Lung (tissue), 12 donors: ENCODE measurements around the gene EVC2. TPM values are rescaled to one million over a fixed set of nuclear protein-coding genes. Genes with fewer than 3 reads are reported as not detected.

Source experiments
- ATAC-seq: fragments of 200-7000 bp; cut with Tn5 transposase; one replicate; pipeline ENCODE4 v1.9.1; 2020; ENCODE audit warnings: moderate number of reproducible peaks; ENCODE audit not compliant: insufficient read depth, low FRiP score
- DNase-seq, 3 donors: peaks; one replicate each; pipeline ENCODE4 v3.0.0-alpha.2; 2013 to 2017
- H3K27ac ChIP-seq, 2 donors: one replicate each; pipeline ENCODE4 v1.5.1; 2013; ENCODE audit warnings: mild to moderate bottlenecking in 2 of 2, moderate library complexity in 2 of 2, control low read depth in 1 of 2, inconsistent platforms in 1 of 2, low read depth in 1 of 2, low read length in 1 of 2
- H3K27me3 ChIP-seq, 3 donors: one replicate each; pipeline ENCODE4 v1.5.1; 2013; ENCODE audit warnings: low read length in 2 of 3; ENCODE audit not compliant: control insufficient read depth in 3 of 3, insufficient read depth in 3 of 3
- H3K36me3 ChIP-seq, 4 donors: one replicate each; pipeline ENCODE4 v1.5.1; 2013; ENCODE audit warnings: low read length in 4 of 4, mild to moderate bottlenecking in 1 of 4, moderate library complexity in 1 of 4; ENCODE audit not compliant: control insufficient read depth in 4 of 4, insufficient read depth in 4 of 4
- H3K4me1 ChIP-seq, 5 donors: one replicate each; pipeline ENCODE4 v1.5.1; 2013; ENCODE audit warnings: low read length in 5 of 5, mild to moderate bottlenecking in 2 of 5, moderate library complexity in 1 of 5; ENCODE audit not compliant: control insufficient read depth in 5 of 5, insufficient read depth in 5 of 5
- H3K4me3 ChIP-seq: one replicate; pipeline ENCODE4 v1.5.1; 2013; ENCODE audit warnings: mild to moderate bottlenecking, control low read depth, moderate library complexity
- H3K9ac ChIP-seq, 2 donors: one replicate each; pipeline ENCODE4 v1.5.1; 2013; ENCODE audit warnings: low read length in 2 of 2, control low read depth in 1 of 2; ENCODE audit not compliant: insufficient read depth in 1 of 2
- H3K9me3 ChIP-seq, 4 donors: one replicate each; pipeline ENCODE4 v1.5.1; 2013; ENCODE audit warnings: low read length in 3 of 4, mild to moderate bottlenecking in 1 of 4, moderate library complexity in 1 of 4; ENCODE audit not compliant: control insufficient read depth in 4 of 4, insufficient read depth in 3 of 4
- CTCF ChIP-seq: IDR thresholded peaks from 2 replicates; pipeline ENCODE4 v1.5.1; 2012; ENCODE audit warnings: mild to moderate bottlenecking; ENCODE audit errors: control extremely low read depth, extremely low read depth
- WGBS, 2 donors: extraction: QIAGEN DNeasy Blood & Tissue Kit; methylation state at CpG; one replicate each; pipeline ENCODE4 v1.1.7; 2013; 5-methylcytosine and 5-hydroxymethylcytosine counted together
- polyA plus RNA-seq, 2 donors: library from polyadenylated mRNA; stranded (reverse); fragments of 200-250 nt; gene quantifications; one replicate each; pipeline ENCODE4 v1.2.1, GENCODE V29; 2013
- total RNA-seq, 2 donors: library from RNA; depleted of rRNA in 1 of 2; stranded (reverse); fragments of >200 nt in 1 of 2; gene quantifications; one replicate each; pipeline ENCODE4 v1.2.1, GENCODE V29; 2014 to 2021
- donor health status: control.
- donor health status: control.
- donor health status: Bipolar disorder and iron deficiency.
- donor health status: healthy.
- donor health status: DM: yes; HTN: yes; CAD: no.

The EVC2 gene
- total and polyA plus RNA-seq, 4 donors: 1.5 to 11.9 (median 3.1) TPM

GRCh38 chr4:5566991-5567390 is 141.4 kb downstream of the EVC2 start:
- DNase-seq: no peak
- 73 to 91% methylated on average over 7 of the region's 7 CpGs for WGBS, 2 donors

GRCh38 chr4:5566526-5566925 is 141.8 kb downstream of the EVC2 start:
- TF ChIP-seq CTCF: no peak
- no peak overlapping the region for H3K27ac ChIP-seq
- no peaks in the 10 kb centered on the region for H3K27me3 ChIP-seq
- peaks cover 0 to 23% (median 10%) of the 10 kb centered on the region in 4 donors for H3K36me3 ChIP-seq
- WGBS, 2 donors: 92 to 96% methylated on average over 6 of the region's 6 CpGs
- H3K9me3 ChIP-seq: peaks cover 0 to 4% (median 0%) of the 10 kb centered on the region in 4 donors
- DNase-seq (no peak), ATAC-seq (no peak)
- no peak overlapping the region for H3K9ac ChIP-seq
- no peaks in the 10 kb centered on the region for H3K4me1 ChIP-seq
- no peak overlapping the region for H3K4me3 ChIP-seq

More at GRCh38 chr4:5566991-5567390, 141.4 kb downstream of the EVC2 start:
- H3K4me3 ChIP-seq: no peak overlapping the region
- H3K4me1 ChIP-seq: no peaks in the 10 kb centered on the region
- peaks cover 0 to 2% (median 0%) of the 10 kb centered on the region in 4 donors for H3K9me3 ChIP-seq
- TF ChIP-seq CTCF: no peak
- no peak overlapping the region for H3K9ac ChIP-seq
- no peaks in the 10 kb centered on the region for H3K27me3 ChIP-seq
- no peak for ATAC-seq
- no peak overlapping the region for H3K27ac ChIP-seq
- H3K36me3 ChIP-seq: peaks cover 0 to 19% (median 11%) of the 10 kb centered on the region in 4 donors

- Histone ChIP-seq H3K4me1 (no peaks in the 10 kb centered on the region), H3K36me3 (peaks cover 0 to 20% (median 9%) of the 10 kb centered on the region in 4 donors), H3K9me3 (peaks cover 0 to 4% (median 0%) of the 10 kb centered on the region in 4 donors), H3K9ac (no peak overlapping the region), H3K27ac (no peak overlapping the region), H3K27me3 (no peaks in the 10 kb centered on the region), H3K4me3 (no peak overlapping the region)
- WGBS, 2 donors: 94 to 99% methylated on average over 6 of the region's 6 CpGs
- TF ChIP-seq CTCF: no peak
- DNase-seq (no peak), ATAC-seq (no peak)
These were observed 144.5 kb downstream of the EVC2 start for GRCh38 chr4:5563856-5564255.

- Histone ChIP-seq H3K9ac (no peak overlapping the region), H3K4me1 (no peaks in the 10 kb centered on the region), H3K4me3 (no peak overlapping the region), H3K36me3 (peaks cover 0 to 18% (median 8%) of the 10 kb centered on the region in 4 donors), H3K27ac (no peak overlapping the region), H3K9me3 (peaks cover 0 to 4% (median 0%) of the 10 kb centered on the region in 4 donors), H3K27me3 (no peaks in the 10 kb centered on the region)
- no peak for DNase-seq
- no peak for TF ChIP-seq CTCF
- WGBS, 2 donors: 97% methylated on average over 7 of the region's 7 CpGs
- no peak for ATAC-seq
These were observed 145.9 kb downstream of the EVC2 start for GRCh38 chr4:5562476-5562875.
